Measurements from ENCODE around the gene RPLP1. TPM values are rescaled to one million over a fixed set of nuclear protein-coding genes. Genes with fewer than 3 reads are reported as not detected.

RPLP1 gene
- total and polyA plus RNA-seq, 2 of the 8 experiments (the other 6 are each of a cell fraction or from before 2014, with no cell fraction given), result 2,089 to 4,387 TPM

DNA sequence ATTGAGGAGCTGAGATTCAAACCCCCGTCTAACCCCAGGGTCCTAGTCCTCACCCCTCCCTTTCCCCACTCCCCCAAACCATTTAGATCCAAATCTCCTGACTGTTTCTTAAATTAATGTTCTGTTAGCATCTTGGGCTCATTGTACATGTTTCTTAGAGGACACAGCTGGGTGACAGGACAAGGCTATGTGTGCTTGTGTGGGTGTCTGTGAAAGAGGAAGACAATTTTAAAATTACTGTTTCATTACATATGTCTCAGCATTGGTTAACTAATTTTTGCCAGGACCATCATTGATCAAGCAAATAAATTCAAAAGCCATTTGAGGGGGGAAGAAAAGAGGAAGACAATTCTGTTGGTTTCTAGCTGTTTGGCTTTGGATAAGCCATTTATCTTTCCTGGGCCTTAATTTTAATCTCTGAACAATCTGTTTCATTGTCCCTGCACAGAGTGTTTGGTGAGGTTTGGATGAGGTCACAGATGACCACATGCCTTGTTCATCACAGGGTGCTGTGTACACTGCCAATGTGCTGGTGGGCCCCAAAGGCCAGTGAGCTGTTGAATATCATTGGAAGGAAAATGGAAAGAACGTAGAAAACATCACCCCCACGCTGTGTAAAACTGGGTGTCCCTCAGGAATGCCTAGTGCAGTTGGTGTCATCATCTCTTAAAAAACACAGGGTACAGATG lies 51.9 kb downstream of the RPLP1 start (continued):
- no peak for TF ChIP-seq TEAD4 (IDR thresholded peaks at IDR 0.05; ENCODE audit: low read depth, low read length)
- TF ChIP-seq NANOG (IDR thresholded peaks at IDR 0.05; ENCODE audit: insufficient read depth, low read depth, low read length, poor library complexity, severe bottlenecking), result no peak
- no peak for TF ChIP-seq JUN (IDR thresholded peaks at IDR 0.05; ENCODE audit: low read depth, low read length)
- no peak for TF ChIP-seq KDM1A (IDR thresholded peaks at IDR 0.05; ENCODE audit: borderline replicate concordance, low read length)
- no peak for TF ChIP-seq RFX5 (IDR thresholded peaks at IDR 0.05; ENCODE audit: borderline replicate concordance, low read depth, low read length)
- no peak for TF ChIP-seq HDAC6 (IDR thresholded peaks at IDR 0.05; ENCODE audit: low read depth, low read length)
- TF ChIP-seq SIN3A (conservative IDR thresholded peaks at IDR 0.05 in 1 of 2, IDR thresholded peaks at IDR 0.05 in 1 of 2; ENCODE audit: low read depth in 1 of 2, low read length in 2 of 2), result no peak
- no peak for TF ChIP-seq TBP (IDR thresholded peaks at IDR 0.05; ENCODE audit: low read depth, low read length)
- no peak for TF ChIP-seq CBX5 (IDR thresholded peaks at IDR 0.05; ENCODE audit: low read depth, low read length)

Small RNAs within 50 kb of the gene (small RNA-seq; reads per million reads assigned to genes)
- gene RF00012 (ENCODE audit: insufficient read depth), result not detected

Other genes starting within 250 kb of the RPLP1 start
- gene PAQR5, start 153.9 kb upstream of the RPLP1 start, total RNA-seq (2021; fragmentation: NEBNext Ultra II Directional; extraction: Animal tissue kit (Norgen Biotek cat#: 25700)), result 7.8 and 8.7 TPM in 2 replicates
- 15.8 and 18.1 TPM in 2 replicates for gene PAQR5, start 153.9 kb upstream of the RPLP1 start, polyA plus RNA-seq (2011; rRNA removed)
- gene KIF23, start 38.5 kb upstream of the RPLP1 start, total RNA-seq (2021; fragmentation: NEBNext Ultra II Directional; extraction: Animal tissue kit (Norgen Biotek cat#: 25700)), result 77.2 and 77.4 TPM in 2 replicates
- gene KIF23, start 38.5 kb upstream of the RPLP1 start, polyA plus RNA-seq (2011; rRNA removed), result 17.9 and 26.2 TPM in 2 replicates

Data from H1 (cell line).